Naive thymus-derived CD4-positive, alpha-beta T cell (primary cell): ENCODE data around the gene CBFA2T2. TPM values are rescaled to one million over a fixed set of nuclear protein-coding genes. Genes with fewer than 3 reads are reported as not detected.
A peak's percentile ranks its signal among the peaks of the same experiment; 100 is the strongest.

Experiments
- ATAC-seq: fragments of 150-1000 bp; cut with Tn5 transposase; 2 replicates; pipeline ENCODE4 v1.10.0; 2021; ENCODE audit warnings: mild to moderate bottlenecking, moderate library complexity
- CTCF ChIA-PET: fragments of 350-600 bp; sonication (Branson Sonifier 250); formaldehyde crosslinking; loops from one replicate; lab custom pipeline; 2021; ENCODE audit warnings: antibody characterized with exemption; lab: Charles Lee
- POLR2A ChIA-PET: fragments of 350-600 bp; sonication (Branson Sonifier 250); formaldehyde crosslinking; loops from one replicate; lab custom pipeline; 2021; ENCODE audit warnings: antibody characterized with exemption, inconsistent platforms; lab: Charles Lee
- DNase-seq, 9 donors: peaks; one replicate each; pipeline versions ENCODE4 v3.0.0 to v3.0.0-alpha.2; 2020 to 2022; ENCODE audit warnings: mixed read lengths in 1 of 9
- H3K27ac ChIP-seq: one replicate; pipeline ENCODE4 v1.7.0; 2013; ENCODE audit warnings: mild to moderate bottlenecking, low read depth, low read length, moderate library complexity
- H3K27me3 ChIP-seq, 2 donors: one replicate each; pipeline ENCODE4 v1.7.0; 2013; ENCODE audit warnings: low read length in 2 of 2, mild to moderate bottlenecking in 2 of 2, moderate library complexity in 2 of 2; ENCODE audit not compliant: control insufficient read depth in 2 of 2, insufficient read depth in 2 of 2
- H3K36me3 ChIP-seq, 3 experiments: 1 replicate in 2 of 3; 2 replicates in 1 of 3; pipeline ENCODE4 v1.7.0; 2013; ENCODE audit warnings: low read length in 3 of 3, mild to moderate bottlenecking in 3 of 3, moderate library complexity in 1 of 3; ENCODE audit not compliant: insufficient read depth in 3 of 3, control insufficient read depth in 2 of 3
- H3K4me1 ChIP-seq, 2 donors: one replicate each; pipeline ENCODE4 v1.7.0; 2013; ENCODE audit warnings: low read length in 2 of 2, mild to moderate bottlenecking in 2 of 2, moderate library complexity in 1 of 2; ENCODE audit not compliant: control insufficient read depth in 2 of 2, insufficient read depth in 2 of 2
- H3K4me3 ChIP-seq: 2 replicates; pipeline ENCODE4 v1.7.0; 2013; ENCODE audit warnings: mild to moderate bottlenecking, low read length
- H3K9me3 ChIP-seq, 3 experiments: 1 replicate in 2 of 3; 2 replicates in 1 of 3; pipeline ENCODE4 v1.7.0; 2013; ENCODE audit warnings: low read length in 3 of 3; ENCODE audit not compliant: control insufficient read depth in 2 of 3
- H3K27ac Mint-ChIP-seq, 9 donors: one replicate each; pipeline ENCODE4 v1.8.0; 2020 to 2022; ENCODE audit warnings: mixed read lengths in 9 of 9, mild to moderate bottlenecking in 8 of 9, moderate library complexity in 5 of 9, inconsistent platforms in 2 of 9
- H3K27me3 Mint-ChIP-seq, 5 donors: one replicate each; pipeline ENCODE4 v1.8.0; 2021 to 2022; ENCODE audit warnings: mixed read lengths in 5 of 5, mild to moderate bottlenecking in 1 of 5
- H3K36me3 Mint-ChIP-seq, 5 donors: one replicate each; pipeline ENCODE4 v1.8.0; 2020 to 2022; ENCODE audit warnings: mixed read lengths in 5 of 5, mild to moderate bottlenecking in 3 of 5, inconsistent platforms in 1 of 5
- H3K4me1 Mint-ChIP-seq, 7 donors: one replicate each; pipeline ENCODE4 v1.8.0; 2020 to 2022; ENCODE audit warnings: mixed read lengths in 7 of 7, mild to moderate bottlenecking in 3 of 7, inconsistent platforms in 1 of 7
- H3K4me3 Mint-ChIP-seq, 10 donors: one replicate each; pipeline ENCODE4 v1.8.0; 2020 to 2022; ENCODE audit warnings: mild to moderate bottlenecking in 10 of 10, mixed read lengths in 10 of 10, moderate library complexity in 6 of 10, inconsistent platforms in 2 of 10
- H3K9me3 Mint-ChIP-seq, 11 donors: one replicate each; pipeline ENCODE4 v1.8.0; 2020 to 2022; ENCODE audit warnings: mixed read lengths in 11 of 11, mild to moderate bottlenecking in 4 of 11, inconsistent platforms in 1 of 11, moderate library complexity in 1 of 11
- intact Hi-C, 2 donors: fragments of 100-400 bp; cut with micrococcal nuclease; formaldehyde crosslinking; loops; one replicate each; pipeline ENCODE4 v1.15.1; 2023
- polyA plus RNA-seq, 2 donors: library from polyadenylated mRNA; unstranded; fragments of 300-500 nt; fragmentation: Illumina TruSeq; gene quantifications; one replicate each; pipeline ENCODE4 v1.2.3, GENCODE V29; 2021
- total RNA-seq, 6 experiments: library from RNA in 5 of 6; stranded (reverse) in 5 of 6; gene quantifications; 1 replicate in 5 of 6; 2 replicates in 1 of 6; pipeline ENCODE4 v1.2.3 and lab custom pipeline; 2021 to 2026

The CBFA2T2 gene
- total and polyA plus RNA-seq, 7 experiments from 2014 or later = 13.5 to 37.8 (median 26.8) TPM

DNA sequence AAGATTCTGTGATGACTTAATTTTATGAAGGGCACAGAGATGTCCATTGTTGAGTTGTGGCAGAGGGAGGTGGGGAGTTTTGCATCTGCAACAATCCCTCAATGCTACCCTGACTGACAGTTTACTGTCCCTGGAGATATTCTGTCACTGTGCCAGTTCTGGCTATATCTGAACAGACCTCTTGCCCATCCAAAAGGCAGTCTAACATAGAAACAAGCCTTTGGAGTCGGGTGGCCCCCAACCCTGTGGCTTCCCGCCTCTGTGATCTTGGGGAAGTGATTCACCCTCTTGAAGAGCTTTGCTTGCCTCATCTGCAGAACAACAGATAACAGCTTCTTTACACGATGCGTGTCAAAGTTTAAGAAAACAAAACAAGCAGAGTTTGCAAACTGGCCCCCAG, 200.1 kb downstream of the CBFA2T2 start:
- H3K36me3 ChIP-seq = no peaks in the 10 kb centered on the region
- intact Hi-C loops = no loop called here
- H3K9me3 Mint-ChIP-seq = no peaks in the 10 kb centered on the region
- H3K4me1 Mint-ChIP-seq = peaks cover 11 to 50% (median 37%) of the 10 kb centered on the region in 7 donors
- peak; percentile 12 for ATAC-seq
- peak in 3 of 9 donors; percentile 30 to 57 (median 56) for DNase-seq
- ChIA-PET CTCF (interaction anchor here (0.8 kb wide), 1 partner anchor 722 kb away, joined by 4 read pairs; no protein-coding TSS in a partner anchor), POLR2A (interaction anchor here (0.6 to 2.9 kb wide), 9 partner anchors 10 to 167 kb away, joined by 3 to 19 read pairs (median 7); partner anchors contain the start of genes ACTL10, C20orf144, PXMP4 and ZNF341)
- H3K27ac ChIP-seq = peak overlapping the region; percentile 28
- peaks cover 0 to 4% (median 0%) of the 10 kb centered on the region in 5 donors for H3K36me3 Mint-ChIP-seq
- no peaks in the 10 kb centered on the region for H3K9me3 ChIP-seq
- peak overlapping the region in 9 of 10 donors; percentile 18 to 73 (median 61) for H3K4me3 Mint-ChIP-seq
- no peaks in the 10 kb centered on the region for H3K27me3 ChIP-seq
- no peak overlapping the region for H3K4me3 ChIP-seq
- H3K4me1 ChIP-seq = peaks cover 3 to 26% of the 10 kb centered on the region in 2 donors
- peak overlapping the region; percentile 4 to 95 (median 77) for H3K27ac Mint-ChIP-seq
- no peaks in the 10 kb centered on the region for H3K27me3 Mint-ChIP-seq

DNA sequence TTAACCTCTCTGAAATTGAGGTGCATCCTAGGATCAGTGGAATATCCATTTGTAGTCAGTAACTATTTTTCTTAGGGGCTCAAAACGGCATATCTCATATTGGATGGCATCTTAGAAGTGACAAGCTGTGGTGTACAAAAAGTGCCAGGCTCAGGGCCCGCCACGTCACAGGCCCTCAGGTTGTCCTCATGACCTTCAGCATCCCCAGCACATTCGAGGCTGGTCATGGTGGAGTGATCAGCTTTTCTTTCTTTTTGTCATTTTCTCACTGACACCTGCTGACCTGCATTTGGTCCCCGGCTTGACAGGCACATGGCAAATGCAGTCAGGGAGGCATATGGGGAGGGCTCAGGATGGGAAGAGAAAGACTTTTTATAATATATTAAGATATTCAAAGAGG, 203.4 kb downstream of the CBFA2T2 start:
- peaks cover 9 to 33% (median 21%) of the 10 kb centered on the region in 7 donors for H3K4me1 Mint-ChIP-seq

DNA sequence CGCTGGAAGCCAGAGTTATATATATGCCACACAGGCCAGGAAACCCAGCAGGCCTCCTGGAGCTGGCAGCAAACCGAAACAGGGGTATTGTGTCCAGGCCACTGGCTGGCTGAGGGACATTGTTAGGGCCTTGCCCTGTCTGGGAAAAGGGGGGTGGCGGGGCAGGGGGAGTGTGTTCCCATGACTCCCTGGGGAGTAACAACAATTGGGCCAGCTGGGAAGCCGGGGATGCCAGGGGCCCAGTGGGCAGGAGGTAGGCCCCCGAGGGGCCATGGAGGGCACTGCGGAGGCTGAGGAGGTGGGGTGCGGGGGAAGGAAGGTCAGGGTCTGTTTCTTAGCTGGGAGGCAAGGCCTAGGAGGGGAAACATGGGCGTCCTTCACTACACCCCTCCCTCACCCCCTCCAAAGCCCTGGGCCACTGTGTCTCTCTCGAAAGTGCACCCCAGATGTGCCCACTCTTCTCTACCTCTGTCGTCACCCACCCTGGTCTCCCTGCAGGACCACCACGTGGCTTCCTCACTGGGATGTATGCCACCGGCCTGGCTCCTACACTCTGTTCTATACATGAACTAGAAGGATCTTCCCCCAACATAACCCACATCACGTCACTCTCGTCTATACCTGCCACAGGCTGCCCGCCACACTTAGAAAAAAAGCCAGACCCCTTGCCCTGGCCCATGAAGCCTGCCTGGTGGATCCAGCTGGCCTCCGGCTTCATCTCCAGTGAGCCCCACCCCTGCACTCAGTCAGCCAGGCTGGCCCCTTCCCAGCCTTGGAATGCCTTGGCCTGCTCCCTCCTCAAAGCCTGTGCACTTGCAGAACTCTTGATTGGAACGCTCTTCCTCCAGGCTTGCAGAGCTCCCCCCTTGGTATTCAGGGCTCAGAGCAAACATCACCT, 204.1 kb downstream of the CBFA2T2 start:
- Histone ChIP-seq H3K27ac (no peak overlapping the region), H3K4me1 (peaks cover 0 to 11% of the 10 kb centered on the region in 2 donors), H3K36me3 (no peaks in the 10 kb centered on the region), H3K27me3 (no peaks in the 10 kb centered on the region), H3K9me3 (no peaks in the 10 kb centered on the region), H3K4me3 (no peak overlapping the region)
- H3K36me3 Mint-ChIP-seq = peaks cover 0 to 6% (median 0%) of the 10 kb centered on the region in 5 donors
- H3K4me1 Mint-ChIP-seq = peaks cover 7 to 26% (median 14%) of the 10 kb centered on the region in 7 donors
- ChIA-PET CTCF (no interaction called here), POLR2A (interaction anchor here (0.7 to 1.0 kb wide), 2 partner anchors 37 to 374 kb away, joined by 3 read pairs; no protein-coding TSS in a partner anchor)
- intact Hi-C loops = no loop called here
- H3K9me3 Mint-ChIP-seq = peaks cover 0 to 10% (median 0%) of the 10 kb centered on the region in 11 donors
- no peaks in the 10 kb centered on the region for H3K27me3 Mint-ChIP-seq
- ATAC-seq (no peak), DNase-seq (no peak)
- H3K4me3 Mint-ChIP-seq = no peak overlapping the region
- peak overlapping the region in 4 of 9 donors; percentile 48 to 82 (median 66) for H3K27ac Mint-ChIP-seq

More for the DNA sequence above, 203.4 kb downstream of the CBFA2T2 start:
- Mint-ChIP-seq H3K36me3 (peaks cover 0 to 4% (median 0%) of the 10 kb centered on the region in 5 donors), H3K27ac (no peak overlapping the region), H3K4me3 (no peak overlapping the region), H3K9me3 (peaks cover 0 to 10% (median 0%) of the 10 kb centered on the region in 11 donors), H3K27me3 (no peaks in the 10 kb centered on the region)
- no peaks in the 10 kb centered on the region for H3K27me3 ChIP-seq
- intact Hi-C loops = no loop called here
- H3K4me1 ChIP-seq = peaks cover 0 to 12% of the 10 kb centered on the region in 2 donors
- no peak overlapping the region for H3K4me3 ChIP-seq
- no peaks in the 10 kb centered on the region for H3K36me3 ChIP-seq
- DNase-seq = no peak
- CTCF ChIA-PET = no interaction called here
- no peaks in the 10 kb centered on the region for H3K9me3 ChIP-seq
- no peak overlapping the region for H3K27ac ChIP-seq
- POLR2A ChIA-PET = no interaction called here
- no peak for ATAC-seq

DNA sequence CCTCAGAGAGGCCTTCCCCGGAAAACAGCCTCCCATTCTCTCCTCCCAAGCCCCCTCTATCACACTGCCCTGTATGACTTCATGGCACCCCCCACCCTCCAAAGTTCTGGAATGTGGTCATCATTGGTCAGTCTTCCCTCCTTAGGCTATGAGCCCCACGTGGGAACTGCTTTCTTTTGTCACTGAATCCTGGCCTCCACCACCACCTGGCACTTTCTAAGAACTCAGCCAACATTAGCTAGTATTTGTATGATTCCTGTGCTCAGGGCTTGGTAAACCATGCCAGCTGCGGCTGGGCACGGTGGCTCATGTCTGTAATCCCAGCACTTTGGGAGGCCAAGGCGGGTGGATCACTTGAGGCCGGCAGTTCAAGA, 204.7 kb downstream of the CBFA2T2 start:
- CTCF ChIA-PET = no interaction called here

DNA sequence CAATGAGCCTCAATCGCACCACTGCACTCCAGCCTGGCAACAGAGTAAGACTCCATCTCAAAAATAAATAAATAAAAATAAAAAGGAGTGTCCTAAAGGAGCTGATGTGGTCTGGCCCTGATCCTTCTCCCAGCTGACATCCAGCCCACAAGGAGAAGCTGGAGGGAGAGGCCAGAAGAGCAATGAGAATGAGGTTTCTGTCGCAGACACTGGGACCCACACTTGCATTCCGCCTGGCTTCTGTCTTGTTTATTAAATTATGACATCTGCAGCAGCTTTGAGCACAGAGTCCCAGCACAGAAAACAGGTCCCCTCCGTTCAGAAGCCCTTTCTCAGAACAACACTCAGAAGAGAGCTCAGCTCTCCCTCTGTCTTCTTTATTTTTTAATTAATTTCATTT, 206.6 kb downstream of the CBFA2T2 start:
- no peaks in the 10 kb centered on the region for H3K27me3 ChIP-seq
- Mint-ChIP-seq H3K4me3 (no peak overlapping the region), H3K27me3 (no peaks in the 10 kb centered on the region), H3K27ac (no peak overlapping the region), H3K9me3 (peaks cover 0 to 10% (median 0%) of the 10 kb centered on the region in 11 donors), H3K4me1 (peaks cover 0 to 9% (median 0%) of the 10 kb centered on the region in 7 donors), H3K36me3 (peaks cover 0 to 6% (median 0%) of the 10 kb centered on the region in 5 donors)
- no peak overlapping the region for H3K27ac ChIP-seq
- H3K9me3 ChIP-seq = no peaks in the 10 kb centered on the region
- H3K4me1 ChIP-seq = no peaks in the 10 kb centered on the region
- H3K36me3 ChIP-seq = no peaks in the 10 kb centered on the region
- no peak for DNase-seq
- intact Hi-C loops = no loop called here
- ChIA-PET POLR2A (interaction anchor here (0.8 to 0.9 kb wide), 3 partner anchors 16 to 121 kb away, joined by 3 to 4 read pairs (median 3); partner anchors contain the start of gene PXMP4), CTCF (interaction anchor here (1.2 kb wide), 1 partner anchor 25 kb away, joined by 3 read pairs; no protein-coding TSS in a partner anchor)
- no peak for ATAC-seq
- H3K4me3 ChIP-seq = no peak overlapping the region

More for the DNA sequence above, 204.7 kb downstream of the CBFA2T2 start:
- Histone ChIP-seq H3K27ac (no peak overlapping the region), H3K36me3 (no peaks in the 10 kb centered on the region), H3K27me3 (no peaks in the 10 kb centered on the region), H3K9me3 (no peaks in the 10 kb centered on the region), H3K4me3 (no peak overlapping the region), H3K4me1 (peaks cover 0 to 5% of the 10 kb centered on the region in 2 donors)
- Mint-ChIP-seq H3K9me3 (peaks cover 0 to 10% (median 0%) of the 10 kb centered on the region in 11 donors), H3K27ac (peak overlapping the region in 4 of 9 donors; percentile 48 to 82 (median 66)), H3K27me3 (no peaks in the 10 kb centered on the region), H3K36me3 (peaks cover 0 to 6% (median 0%) of the 10 kb centered on the region in 5 donors), H3K4me1 (peaks cover 5 to 20% (median 7%) of the 10 kb centered on the region in 7 donors), H3K4me3 (no peak overlapping the region)
- intact Hi-C loops = no loop called here
- POLR2A ChIA-PET = interaction anchor here (0.6 to 1.0 kb wide), 3 partner anchors 19 to 373 kb away, joined by 3 read pairs; no protein-coding TSS in a partner anchor
- DNase-seq = no peak
- ATAC-seq = no peak

DNA sequence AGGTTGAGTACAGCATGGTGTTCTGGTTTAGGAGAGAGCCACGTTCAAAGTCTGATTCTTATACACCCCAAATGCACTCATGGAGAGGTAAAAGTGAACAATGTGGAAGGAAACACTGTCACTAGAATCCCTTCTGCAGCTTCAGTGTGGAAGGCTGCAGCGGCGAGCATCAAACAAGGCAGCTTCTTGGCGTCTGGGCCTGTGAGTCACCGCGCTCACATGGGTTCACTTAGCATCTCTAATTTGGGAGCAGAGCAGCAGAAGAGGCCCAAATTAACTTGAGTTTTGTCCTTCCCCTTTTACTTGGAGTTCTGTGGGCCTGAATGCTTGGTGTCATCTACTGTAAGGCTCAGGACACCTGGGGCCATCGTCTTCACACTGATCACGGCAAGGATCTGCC, 207.2 kb downstream of the CBFA2T2 start:
- H3K4me3 Mint-ChIP-seq = no peak overlapping the region
- no peaks in the 10 kb centered on the region for H3K9me3 ChIP-seq
- H3K27ac Mint-ChIP-seq = no peak overlapping the region
- ChIA-PET CTCF (no interaction called here), POLR2A (interaction anchor here (0.8 kb wide), 1 partner anchor 15 kb away, joined by 4 read pairs; no protein-coding TSS in a partner anchor)
- H3K4me3 ChIP-seq = no peak overlapping the region
- no peak overlapping the region for H3K27ac ChIP-seq
- ATAC-seq = no peak
- no peaks in the 10 kb centered on the region for H3K4me1 ChIP-seq
- peaks cover 0 to 7% (median 0%) of the 10 kb centered on the region in 7 donors for H3K4me1 Mint-ChIP-seq
- DNase-seq = no peak
- H3K27me3 Mint-ChIP-seq = no peaks in the 10 kb centered on the region
- intact Hi-C loops = no loop called here
- H3K27me3 ChIP-seq = no peaks in the 10 kb centered on the region
- H3K36me3 ChIP-seq = no peaks in the 10 kb centered on the region
- H3K9me3 Mint-ChIP-seq = peaks cover 0 to 14% (median 0%) of the 10 kb centered on the region in 11 donors
- peaks cover 0 to 9% (median 0%) of the 10 kb centered on the region in 5 donors for H3K36me3 Mint-ChIP-seq
